ENCODE measurements around the gene CHSY1.

- TF ChIP-seq CTCF (IDR thresholded peaks at IDR 0.05) (no peak), POLR2A (IDR thresholded peaks at IDR 0.05) (no peak)
These were observed 14.6 kb downstream of the CHSY1 start for GRCh38 chr15:101237251-101237650.

Measured in uterus (tissue), 2 donors.